COR-L47 (cell line): ENCODE measurements around the gene GPC5.

Experiments used
- DNase-seq: peaks from one replicate; lab custom pipeline; 2025; lab: John Stamatoyannopoulos, UW

GPC5 gene

GRCh38 chr13:92362717-92363116 is 964.3 kb downstream of the GPC5 start:
- no peak for DNase-seq

- no peak for DNase-seq
These were observed 967.5 kb downstream of the GPC5 start for GRCh38 chr13:92365904-92366303.

GRCh38 chr13:92377396-92377795 is 979.0 kb downstream of the GPC5 start:
- DNase-seq, result no peak

- no peak for DNase-seq
These were observed 981.0 kb downstream of the GPC5 start for GRCh38 chr13:92379371-92379770.

- no peak for DNase-seq
These were observed 986.0 kb downstream of the GPC5 start for GRCh38 chr13:92384410-92384809.

- no peak for DNase-seq
These were observed 988.8 kb downstream of the GPC5 start for GRCh38 chr13:92387245-92387644.

GRCh38 chr13:92390217-92390616 is 991.8 kb downstream of the GPC5 start:
- peak; percentile 32 for DNase-seq

- DNase-seq, result no peak
These were observed 1005.2 kb downstream of the GPC5 start for GRCh38 chr13:92403606-92404005.

GRCh38 chr13:92407858-92408257 is 1009.4 kb downstream of the GPC5 start:
- no peak for DNase-seq

GRCh38 chr13:92412481-92412880 is 1014.1 kb downstream of the GPC5 start:
- DNase-seq, result no peak

- no peak for DNase-seq
These were observed 1014.6 kb downstream of the GPC5 start for GRCh38 chr13:92412996-92413395.

- DNase-seq, result no peak
These were observed 1015.0 kb downstream of the GPC5 start for GRCh38 chr13:92413452-92413851.

GRCh38 chr13:92414851-92415250 is 1016.4 kb downstream of the GPC5 start:
- DNase-seq, result no peak

- no peak for DNase-seq
These were observed 1017.4 kb downstream of the GPC5 start for GRCh38 chr13:92415781-92416180.

- DNase-seq, result peak; percentile 19
These were observed 1020.5 kb downstream of the GPC5 start for GRCh38 chr13:92418818-92419412.

- DNase-seq, result no peak
These were observed 1030.8 kb downstream of the GPC5 start for GRCh38 chr13:92429231-92429630.

GRCh38 chr13:92433386-92433785 is 1035.0 kb downstream of the GPC5 start:
- no peak for DNase-seq

- no peak for DNase-seq
These were observed 1035.5 kb downstream of the GPC5 start for GRCh38 chr13:92433963-92434362.

- no peak for DNase-seq
These were observed 1038.5 kb downstream of the GPC5 start for GRCh38 chr13:92436924-92437323.

GRCh38 chr13:92444244-92444643 is 1045.8 kb downstream of the GPC5 start:
- DNase-seq, result no peak

GRCh38 chr13:92451060-92451459 is 1052.6 kb downstream of the GPC5 start:
- no peak for DNase-seq

- DNase-seq, result no peak
These were observed 1054.4 kb downstream of the GPC5 start for GRCh38 chr13:92452840-92453239.

GRCh38 chr13:92459306-92459705 is 1060.9 kb downstream of the GPC5 start:
- DNase-seq, result no peak

GRCh38 chr13:92460479-92460878 is 1062.1 kb downstream of the GPC5 start:
- no peak for DNase-seq

- DNase-seq, result no peak
These were observed 1063.0 kb downstream of the GPC5 start for GRCh38 chr13:92461402-92461801.
